Mesenchymal stem cell (in vitro differentiated cells and primary cell): ENCODE data around the gene TRIM22.

ENCODE experiments used
- DNase-seq: peaks from one replicate; pipeline ENCODE4 v3.0.0-alpha.2; 2013
- H2AFZ ChIP-seq: one replicate; pipeline ENCODE4 v1.6.1; 2013; ENCODE audit warnings: low read depth, mild to moderate bottlenecking, control low read depth, inconsistent platforms, low read length, moderate library complexity
- H2AK5ac ChIP-seq: 2 replicates; pipeline ENCODE4 v1.6.1; 2013; ENCODE audit warnings: low read length, moderate library complexity, mild to moderate bottlenecking, inconsistent platforms; ENCODE audit not compliant: severe bottlenecking
- H2BK120ac ChIP-seq: one replicate; pipeline ENCODE4 v1.6.1; 2013; ENCODE audit warnings: low read depth, mild to moderate bottlenecking, inconsistent platforms, low read length, moderate library complexity
- H2BK12ac ChIP-seq, 2 experiments: one replicate each; pipeline ENCODE4 v1.6.1; 2013; ENCODE audit warnings: inconsistent platforms in 2 of 2, low read length in 2 of 2, mild to moderate bottlenecking in 2 of 2, moderate library complexity in 2 of 2, control low read depth in 1 of 2
- H2BK15ac ChIP-seq: one replicate; pipeline ENCODE4 v1.6.1; 2013; ENCODE audit warnings: mild to moderate bottlenecking, low read depth, inconsistent platforms; ENCODE audit not compliant: poor library complexity, severe bottlenecking
- H2BK5ac ChIP-seq: 2 replicates; pipeline ENCODE4 v1.6.1; 2013; ENCODE audit warnings: low read depth, mild to moderate bottlenecking, low read length, control low read depth, inconsistent platforms; ENCODE audit not compliant: poor library complexity, severe bottlenecking
- H3K14ac ChIP-seq, 2 experiments: one replicate each; pipeline ENCODE4 v1.6.1; 2013; ENCODE audit warnings: inconsistent platforms in 2 of 2, low read length in 2 of 2, control low read depth in 1 of 2, mild to moderate bottlenecking in 1 of 2, moderate library complexity in 1 of 2
- H3K18ac ChIP-seq, 2 experiments: one replicate each; pipeline ENCODE4 v1.6.1; 2013; ENCODE audit warnings: inconsistent platforms in 2 of 2, low read length in 2 of 2, control low read depth in 1 of 2, low read depth in 1 of 2, mild to moderate bottlenecking in 1 of 2
- H3K23ac ChIP-seq, 2 experiments: one replicate each; pipeline ENCODE4 v1.6.1; 2013; ENCODE audit warnings: inconsistent platforms in 2 of 2, low read length in 2 of 2, mild to moderate bottlenecking in 2 of 2, moderate library complexity in 2 of 2, control low read depth in 1 of 2
- H3K27ac ChIP-seq: 2 replicates; pipeline ENCODE4 v1.5.1; 2013; ENCODE audit warnings: mild to moderate bottlenecking, moderate library complexity, low read length, control low read depth, inconsistent platforms; ENCODE audit not compliant: poor library complexity, severe bottlenecking
- H3K27me3 ChIP-seq, 2 experiments: 2 replicates each; pipeline versions ENCODE4 v1.6.1 to v1.7.0; 2013; ENCODE audit warnings: low read length in 2 of 2, mild to moderate bottlenecking in 2 of 2, moderate library complexity in 2 of 2, control low read depth in 1 of 2, inconsistent platforms in 1 of 2; ENCODE audit not compliant: control insufficient read depth in 1 of 2, insufficient read depth in 1 of 2
- H3K36me3 ChIP-seq, 2 experiments: 2 replicates each; pipeline versions ENCODE4 v1.6.1 to v1.7.0; 2013; ENCODE audit warnings: low read length in 2 of 2, control low read depth in 1 of 2, inconsistent platforms in 1 of 2, low read depth in 1 of 2, mild to moderate bottlenecking in 1 of 2; ENCODE audit not compliant: insufficient read depth in 2 of 2, control insufficient read depth in 1 of 2
- H3K4ac ChIP-seq, 2 experiments: one replicate each; pipeline ENCODE4 v1.6.1; 2013; ENCODE audit warnings: inconsistent platforms in 2 of 2, low read length in 2 of 2, mild to moderate bottlenecking in 2 of 2, moderate library complexity in 2 of 2, control low read depth in 1 of 2, low read depth in 1 of 2
- H3K4me1 ChIP-seq: 2 replicates; pipeline ENCODE4 v1.6.1; 2013; ENCODE audit warnings: low read depth, low read length, control low read depth; ENCODE audit not compliant: control insufficient read depth, insufficient read depth
- H3K4me2 ChIP-seq: 2 replicates; pipeline ENCODE4 v1.6.1; 2013; ENCODE audit warnings: low read length, mild to moderate bottlenecking, inconsistent platforms; ENCODE audit not compliant: poor library complexity, severe bottlenecking
- H3K4me3 ChIP-seq, 2 experiments: 2 replicates each; pipeline versions ENCODE4 v1.5.1 to v1.7.0; 2013; ENCODE audit warnings: low read length in 2 of 2, mild to moderate bottlenecking in 2 of 2, control low read depth in 1 of 2, low read depth in 1 of 2; ENCODE audit not compliant: insufficient read depth in 1 of 2
- H3K79me1 ChIP-seq: replicated peaks from 2 replicates; pipeline ENCODE4 v1.6.1; 2013; ENCODE audit warnings: mild to moderate bottlenecking, control low read depth, low read length, inconsistent platforms; ENCODE audit not compliant: poor library complexity, severe bottlenecking
- H3K9ac ChIP-seq: 2 replicates; pipeline ENCODE4 v1.7.0; 2013; ENCODE audit warnings: mild to moderate bottlenecking, low read length, moderate library complexity
- H3K9me3 ChIP-seq: 2 replicates; pipeline ENCODE4 v1.7.0; 2013; ENCODE audit warnings: mild to moderate bottlenecking, low read length; ENCODE audit not compliant: control insufficient read depth
- H4K8ac ChIP-seq: one replicate; pipeline ENCODE4 v1.6.1; 2013; ENCODE audit warnings: inconsistent platforms, mild to moderate bottlenecking, low read length, moderate library complexity
- H4K91ac ChIP-seq: one replicate; pipeline ENCODE4 v1.6.1; 2013; ENCODE audit warnings: mild to moderate bottlenecking, low read length, inconsistent platforms
- WGBS: methylation state at CpG from one replicate; pipeline ENCODE4 v1.1.7; 2013; ENCODE audit warnings: mixed read lengths; 5-methylcytosine and 5-hydroxymethylcytosine counted together

Gene TRIM22

DNA sequence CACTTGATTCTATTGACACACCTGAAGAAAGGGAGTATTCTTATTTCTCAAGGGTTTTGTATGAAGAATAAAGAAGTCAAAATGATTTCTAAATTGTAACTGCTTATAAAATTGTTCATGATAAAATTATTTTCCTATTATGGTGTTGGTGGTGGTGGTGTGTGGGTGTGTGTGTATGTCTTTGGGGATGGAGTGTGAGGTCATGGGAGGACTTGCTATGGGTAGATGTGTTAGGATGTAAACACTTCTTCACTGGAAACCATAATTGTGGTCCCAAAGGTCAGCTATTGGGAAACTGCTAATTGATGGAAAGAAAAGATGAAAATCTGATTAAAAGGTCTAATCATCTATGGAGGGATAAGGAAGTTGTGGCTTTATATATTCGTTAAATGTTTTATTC, 5.1 kb downstream of the TRIM22 start:
- Histone ChIP-seq H2BK5ac (no peak overlapping the region), H3K4ac (no peak overlapping the region), H2BK120ac (no peak overlapping the region), H3K27me3 (no peaks in the 10 kb centered on the region), H3K79me1 (peaks cover 23% of the 10 kb centered on the region), H3K4me2 (no peak overlapping the region), H3K23ac (no peak overlapping the region), H3K36me3 (peaks cover 21 to 61% of the 10 kb centered on the region in 2 experiments), H3K9ac (no peak overlapping the region), H3K4me1 (peaks cover 5% of the 10 kb centered on the region), H2AFZ (no peak overlapping the region), H3K27ac (no peak overlapping the region), H2BK12ac (no peak overlapping the region), H4K91ac (no peak overlapping the region), H3K4me3 (no peak overlapping the region), H2BK15ac (no peak overlapping the region), H3K9me3 (no peaks in the 10 kb centered on the region), H2AK5ac (no peak overlapping the region), H3K14ac (no peak overlapping the region), H3K18ac (no peak overlapping the region), H4K8ac (no peak overlapping the region)
- WGBS, result 80% methylated on average over 1 of the region's 1 CpG
- no peak for DNase-seq

DNA sequence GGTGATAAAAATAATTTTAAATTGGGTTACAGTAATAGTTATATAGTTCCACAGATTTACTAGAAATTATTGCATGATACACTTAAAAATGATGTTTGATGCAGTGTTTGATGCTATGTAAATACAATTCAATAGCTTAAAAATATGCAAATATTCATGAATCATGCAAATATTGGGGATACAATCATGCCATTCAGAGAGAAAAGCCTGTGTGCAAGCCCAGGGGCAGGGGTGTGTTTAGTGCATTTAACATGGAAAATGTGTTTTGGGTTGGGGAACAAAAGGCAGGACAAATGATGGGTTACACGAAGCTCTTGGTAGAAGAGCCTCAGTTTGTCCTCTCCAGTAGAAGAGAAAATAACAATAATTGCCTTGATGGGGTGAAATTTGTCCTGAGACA, 6.0 kb downstream of the TRIM22 start:
- H2BK120ac ChIP-seq, result no peak overlapping the region
- no peak overlapping the region for H3K23ac ChIP-seq
- no peak overlapping the region for H2AFZ ChIP-seq
- no peak for DNase-seq
- no peaks in the 10 kb centered on the region for H3K27me3 ChIP-seq
- H3K36me3 ChIP-seq, result peaks cover 23 to 70% of the 10 kb centered on the region in 2 experiments
- H2AK5ac ChIP-seq, result no peak overlapping the region
- no peak overlapping the region for H3K14ac ChIP-seq
- H3K9ac ChIP-seq, result no peak overlapping the region
- no peak overlapping the region for H3K27ac ChIP-seq
- no peak overlapping the region for H3K4ac ChIP-seq
- 71% methylated on average over 1 of the region's 1 CpG for WGBS
- H3K4me2 ChIP-seq, result no peak overlapping the region
- H3K18ac ChIP-seq, result no peak overlapping the region
- no peaks in the 10 kb centered on the region for H3K9me3 ChIP-seq
- H2BK5ac ChIP-seq, result no peak overlapping the region
- H2BK15ac ChIP-seq, result no peak overlapping the region
- no peak overlapping the region for H4K8ac ChIP-seq
- H2BK12ac ChIP-seq, result no peak overlapping the region
- no peak overlapping the region for H4K91ac ChIP-seq
- H3K79me1 ChIP-seq, result peaks cover 25% of the 10 kb centered on the region
- H3K4me1 ChIP-seq, result peaks cover 5% of the 10 kb centered on the region
- no peak overlapping the region for H3K4me3 ChIP-seq

DNA sequence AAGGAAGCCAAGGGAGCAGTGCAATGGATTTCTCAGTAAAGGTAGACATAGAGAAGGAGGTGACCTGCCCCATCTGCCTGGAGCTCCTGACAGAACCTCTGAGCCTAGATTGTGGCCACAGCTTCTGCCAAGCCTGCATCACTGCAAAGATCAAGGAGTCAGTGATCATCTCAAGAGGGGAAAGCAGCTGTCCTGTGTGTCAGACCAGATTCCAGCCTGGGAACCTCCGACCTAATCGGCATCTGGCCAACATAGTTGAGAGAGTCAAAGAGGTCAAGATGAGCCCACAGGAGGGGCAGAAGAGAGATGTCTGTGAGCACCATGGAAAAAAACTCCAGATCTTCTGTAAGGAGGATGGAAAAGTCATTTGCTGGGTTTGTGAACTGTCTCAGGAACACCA, 6.6 kb downstream of the TRIM22 start:
- Histone ChIP-seq H3K4me1 (peaks cover 2% of the 10 kb centered on the region), H3K4me2 (no peak overlapping the region), H2AFZ (no peak overlapping the region), H3K9me3 (no peaks in the 10 kb centered on the region), H3K18ac (no peak overlapping the region), H2BK15ac (no peak overlapping the region), H3K14ac (no peak overlapping the region), H2BK12ac (no peak overlapping the region), H3K23ac (no peak overlapping the region), H3K36me3 (peaks cover 23 to 77% of the 10 kb centered on the region in 2 experiments), H3K9ac (no peak overlapping the region), H3K27ac (no peak overlapping the region), H3K4ac (no peak overlapping the region), H2BK5ac (no peak overlapping the region), H2BK120ac (no peak overlapping the region), H4K8ac (no peak overlapping the region), H3K27me3 (no peaks in the 10 kb centered on the region), H3K4me3 (no peak overlapping the region), H3K79me1 (peaks cover 24% of the 10 kb centered on the region), H2AK5ac (no peak overlapping the region), H4K91ac (no peak overlapping the region)
- WGBS, result 56% methylated on average over 2 of the region's 2 CpGs
- peak; percentile 24 for DNase-seq

DNA sequence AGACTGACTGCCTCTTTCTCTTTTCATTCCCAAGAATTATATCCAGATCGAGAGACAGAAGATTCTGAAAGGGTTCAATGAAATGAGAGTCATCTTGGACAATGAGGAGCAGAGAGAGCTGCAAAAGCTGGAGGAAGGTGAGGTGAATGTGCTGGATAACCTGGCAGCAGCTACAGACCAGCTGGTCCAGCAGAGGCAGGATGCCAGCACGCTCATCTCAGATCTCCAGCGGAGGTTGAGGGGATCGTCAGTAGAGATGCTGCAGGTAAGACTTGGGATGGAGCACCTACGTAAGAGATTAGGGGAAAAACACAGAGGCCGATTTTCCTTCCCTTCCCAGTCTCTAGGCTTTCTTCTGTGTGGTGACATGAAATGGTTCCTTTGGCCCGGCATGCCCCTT, 8.7 kb downstream of the TRIM22 start:
- H2BK5ac ChIP-seq, result no peak overlapping the region
- no peak overlapping the region for H2BK12ac ChIP-seq
- no peak overlapping the region for H3K14ac ChIP-seq
- H4K8ac ChIP-seq, result no peak overlapping the region
- H4K91ac ChIP-seq, result no peak overlapping the region
- no peak overlapping the region for H3K23ac ChIP-seq
- H3K9ac ChIP-seq, result no peak overlapping the region
- WGBS, result 92% methylated on average over 6 of the region's 7 CpGs
- peaks cover 20 to 90% of the 10 kb centered on the region in 2 experiments for H3K36me3 ChIP-seq
- no peak overlapping the region for H3K4me3 ChIP-seq
- DNase-seq, result no peak
- no peak overlapping the region for H3K4ac ChIP-seq
- H2BK15ac ChIP-seq, result no peak overlapping the region
- H3K79me1 ChIP-seq, result peaks cover 19% of the 10 kb centered on the region
- no peaks in the 10 kb centered on the region for H3K4me1 ChIP-seq
- no peak overlapping the region for H2BK120ac ChIP-seq
- no peak overlapping the region for H2AK5ac ChIP-seq
- H2AFZ ChIP-seq, result no peak overlapping the region
- no peak overlapping the region for H3K27ac ChIP-seq
- no peak overlapping the region for H3K18ac ChIP-seq
- no peaks in the 10 kb centered on the region for H3K27me3 ChIP-seq
- H3K4me2 ChIP-seq, result no peak overlapping the region
- no peaks in the 10 kb centered on the region for H3K9me3 ChIP-seq
